Medulla oblongata (tissue), 1 donor: ENCODE measurements around the gene ZNF292.
"Not testable (repeated sequence)": the region's sequence is repeated elsewhere in the genome, so short reads cannot be mapped to it uniquely, and the experiment has no call there.

Experiments used
- DNase-seq: peaks from one replicate; pipeline ENCODE4 v3.0.0-alpha.2; 2015; ENCODE audit errors: extremely low spot score

The ZNF292 gene

DNA sequence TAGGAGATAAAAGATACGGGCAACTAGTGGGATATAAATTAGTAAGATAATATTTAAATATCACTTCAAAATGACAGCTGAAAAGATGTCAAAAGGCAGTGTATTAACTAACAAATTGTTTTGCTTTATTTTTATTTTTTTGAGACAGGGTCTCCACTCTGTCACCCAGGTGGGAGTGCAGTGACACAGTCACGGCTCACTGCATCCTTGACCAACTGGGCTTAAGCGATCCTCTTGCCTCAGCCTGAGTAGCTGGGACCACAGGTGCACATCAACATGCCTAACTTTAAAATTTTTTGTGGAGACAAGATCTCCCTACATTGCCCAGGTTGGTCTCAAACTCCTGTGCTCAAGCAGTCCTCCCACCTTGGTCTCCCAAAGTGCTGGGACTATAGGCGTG, 5.9 kb downstream of the ZNF292 start:
- no peak for DNase-seq

DNA sequence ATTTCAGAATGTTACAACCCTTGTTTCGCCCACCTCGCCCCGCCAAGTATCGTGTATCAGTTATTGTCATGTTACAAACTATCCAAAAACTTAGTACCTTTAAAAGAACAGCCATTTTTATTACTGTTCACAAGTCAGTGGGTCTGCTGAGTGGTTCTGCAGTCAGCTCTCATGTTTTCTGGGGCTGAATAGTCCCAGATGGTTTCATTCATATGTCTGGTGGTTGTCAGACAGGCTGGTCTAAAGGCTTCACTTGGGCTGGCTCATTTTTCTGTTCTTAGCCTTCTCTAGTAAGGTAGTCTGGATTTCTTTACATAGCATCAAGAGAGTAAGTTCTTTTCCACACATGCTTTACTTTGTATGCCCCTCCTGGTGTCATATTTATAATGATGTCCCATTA, 8.6 kb downstream of the ZNF292 start:
- no peak for DNase-seq

DNA sequence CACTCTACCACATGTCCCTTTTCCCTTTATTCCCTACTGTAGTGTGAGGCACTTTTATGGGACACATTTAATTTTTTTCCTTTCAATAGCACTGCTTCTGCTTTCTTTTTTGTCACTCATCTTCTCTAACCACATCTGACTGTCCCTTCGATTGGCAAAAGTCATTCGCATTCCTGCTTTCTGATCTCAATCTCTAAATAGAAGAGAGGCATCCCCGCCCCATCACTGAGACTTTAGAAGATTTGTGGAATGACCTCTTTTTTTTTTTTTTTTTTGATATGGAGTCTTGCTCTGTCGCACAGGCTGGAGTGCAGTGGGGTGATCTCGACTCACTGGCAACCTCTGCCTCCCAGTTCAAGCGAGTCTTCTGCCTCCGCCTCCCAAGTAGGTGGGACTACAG, 9.1 kb downstream of the ZNF292 start:
- DNase-seq = no peak

DNA sequence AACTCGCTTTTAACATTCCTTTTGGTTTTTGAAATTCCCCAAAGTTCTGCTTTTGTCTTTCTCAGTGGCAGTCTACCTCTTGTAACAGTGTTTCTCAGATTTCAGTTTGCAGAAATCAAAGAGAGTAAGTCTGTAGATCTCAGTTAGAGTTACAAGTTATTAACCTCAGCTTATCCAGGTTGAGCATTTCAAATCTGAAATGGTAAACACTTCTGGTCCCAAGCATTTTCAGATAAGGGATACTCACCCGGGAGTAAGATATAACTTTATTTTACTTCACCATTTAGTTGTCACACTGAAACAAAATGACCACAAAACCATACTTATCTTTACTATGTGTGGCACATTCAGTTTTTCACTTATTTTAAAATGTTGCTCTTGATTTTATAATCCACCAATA, 9.8 kb downstream of the ZNF292 start:
- DNase-seq = no peak

DNA sequence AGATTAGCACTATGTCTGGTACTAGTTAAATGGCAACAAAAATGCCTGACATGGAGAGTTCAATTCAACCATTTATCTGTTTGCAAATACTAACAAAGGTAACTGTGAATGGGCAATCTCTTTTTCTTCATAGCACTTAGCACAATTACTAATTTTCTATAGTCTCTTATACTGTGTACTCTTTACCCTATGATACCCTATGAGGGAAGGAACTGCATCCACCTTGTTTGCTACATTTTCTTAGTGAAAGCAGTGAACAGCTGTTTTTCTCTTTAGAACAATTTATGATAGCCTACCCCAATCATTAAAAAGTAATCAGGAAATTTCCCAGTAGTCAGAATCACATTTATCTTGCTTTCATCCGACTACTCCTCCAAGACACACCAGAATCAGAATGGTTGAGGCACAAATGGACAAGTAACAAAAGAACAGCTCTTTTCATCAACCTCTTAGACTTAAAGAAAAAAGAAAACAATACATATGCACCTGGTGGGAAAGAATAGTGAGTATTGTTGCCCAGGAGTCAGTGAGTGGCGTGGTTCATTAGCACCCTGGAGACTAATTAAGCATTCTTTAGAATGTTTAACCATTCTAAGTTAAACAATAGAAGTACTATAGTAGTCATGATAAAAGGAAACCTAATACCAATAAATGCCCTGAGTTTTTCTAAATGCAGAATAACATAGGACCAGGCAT, 16.7 kb downstream of the ZNF292 start:
- DNase-seq = no peak

DNA sequence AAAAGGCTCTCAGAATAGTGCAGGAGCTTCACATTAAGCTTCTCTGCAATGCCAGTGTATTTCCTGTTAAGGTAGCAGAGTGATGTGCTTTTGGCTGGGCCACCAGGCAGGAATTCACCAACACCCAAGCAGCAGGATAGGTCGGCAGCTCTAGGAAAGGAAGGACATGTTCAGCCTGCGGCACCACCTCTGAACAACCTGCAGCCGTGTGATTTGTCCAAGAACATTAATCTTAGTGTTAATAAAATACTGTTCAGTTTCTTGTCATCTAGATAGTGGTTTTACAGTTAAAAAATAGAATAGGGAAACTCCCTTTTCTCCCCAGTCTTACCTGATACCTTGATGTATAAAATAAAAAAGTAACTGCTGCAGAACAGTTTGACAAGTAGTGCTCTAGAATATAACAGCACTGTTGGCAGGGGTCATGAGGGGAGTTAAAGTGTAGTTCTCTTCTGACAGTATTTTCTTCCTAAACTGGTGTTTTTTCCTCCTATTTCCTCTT, 18.8 kb downstream of the ZNF292 start:
- DNase-seq = no peak

DNA sequence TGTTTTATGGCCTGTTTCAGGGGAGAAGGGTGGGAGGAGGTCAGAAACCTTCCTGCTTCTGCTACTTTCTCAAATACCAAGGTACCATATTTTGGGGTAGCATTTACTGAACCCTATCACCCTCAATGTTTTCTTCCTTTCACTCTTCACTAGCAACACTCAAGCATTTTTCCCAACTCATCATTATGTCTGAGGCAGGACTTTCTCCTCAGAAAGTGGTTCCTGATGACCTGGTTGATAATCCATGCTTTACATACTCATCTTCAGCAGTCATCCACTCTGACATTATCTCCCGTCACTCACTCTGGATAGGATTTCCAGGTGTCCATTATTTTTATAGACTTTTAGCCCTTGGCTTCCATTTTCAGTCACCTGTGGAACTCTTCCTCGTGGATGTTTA, 21.1 kb downstream of the ZNF292 start:
- DNase-seq = no peak

DNA sequence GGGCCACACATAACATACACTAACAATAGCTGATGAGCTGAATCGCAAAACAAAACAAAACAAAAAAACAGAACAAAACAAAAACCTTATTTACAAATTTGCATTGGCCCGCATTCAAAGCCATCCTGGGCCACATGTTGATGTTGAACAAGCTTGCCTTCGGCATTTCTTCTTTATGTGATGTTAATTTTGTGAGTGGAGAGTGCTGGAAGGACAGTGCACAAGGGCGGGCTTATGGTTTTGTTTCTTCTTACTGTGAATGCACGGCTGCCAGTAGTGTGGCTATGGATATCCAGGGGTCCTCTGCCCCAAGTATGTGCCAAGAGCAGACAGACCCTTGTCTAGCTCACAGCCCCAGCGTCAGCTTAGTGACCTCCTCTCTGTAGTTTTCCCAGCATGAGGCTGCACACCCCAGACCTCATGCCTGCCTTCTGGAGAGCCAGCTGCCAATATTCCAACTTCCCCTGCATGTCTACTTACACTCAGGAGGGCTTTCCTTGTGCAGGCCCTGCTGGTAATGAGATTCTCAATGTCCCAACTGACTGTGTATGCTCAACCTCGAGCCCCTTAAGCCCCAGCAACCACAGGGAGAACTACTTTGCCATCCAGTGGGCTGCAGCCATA, 24.9 kb downstream of the ZNF292 start:
- no peak for DNase-seq

DNA sequence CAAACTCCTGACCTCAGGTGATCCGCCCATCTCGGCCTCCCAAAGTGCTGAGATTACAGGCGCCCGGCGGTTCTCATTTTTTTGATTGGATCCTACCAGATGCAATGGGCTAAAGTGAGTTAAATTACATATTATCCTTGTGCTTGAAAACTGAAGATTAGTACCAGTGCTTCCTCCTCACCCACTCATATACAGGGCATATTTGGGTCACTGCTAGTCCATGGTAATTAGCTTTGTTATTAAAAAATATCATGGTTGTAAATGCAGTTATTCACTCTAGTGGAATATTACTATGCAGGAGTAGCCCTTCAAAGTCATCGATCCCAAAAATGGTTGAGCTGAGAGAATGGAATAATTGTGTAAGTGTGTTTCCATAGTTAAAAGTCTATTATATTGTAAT, 26.5 kb downstream of the ZNF292 start:
- DNase-seq = no peak

DNA sequence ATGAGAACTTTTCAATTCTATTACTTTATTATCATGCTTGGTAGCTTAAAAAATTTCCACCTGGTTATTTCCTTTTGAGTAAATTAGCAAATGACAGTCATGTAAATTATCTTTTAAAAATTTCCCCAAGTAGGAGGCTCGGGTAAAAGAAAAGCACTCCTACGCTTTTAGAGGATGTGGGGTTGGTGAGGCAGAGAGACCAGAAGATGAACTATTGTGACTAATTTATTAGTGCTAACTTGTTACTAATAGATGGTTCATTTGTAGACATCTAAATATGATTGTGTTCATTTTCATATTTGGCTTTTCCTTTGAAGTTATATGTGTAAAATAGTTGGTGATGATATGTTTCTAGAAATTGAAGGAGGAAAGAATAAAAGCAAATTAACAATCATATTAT, 27.0 kb downstream of the ZNF292 start:
- no peak for DNase-seq

DNA sequence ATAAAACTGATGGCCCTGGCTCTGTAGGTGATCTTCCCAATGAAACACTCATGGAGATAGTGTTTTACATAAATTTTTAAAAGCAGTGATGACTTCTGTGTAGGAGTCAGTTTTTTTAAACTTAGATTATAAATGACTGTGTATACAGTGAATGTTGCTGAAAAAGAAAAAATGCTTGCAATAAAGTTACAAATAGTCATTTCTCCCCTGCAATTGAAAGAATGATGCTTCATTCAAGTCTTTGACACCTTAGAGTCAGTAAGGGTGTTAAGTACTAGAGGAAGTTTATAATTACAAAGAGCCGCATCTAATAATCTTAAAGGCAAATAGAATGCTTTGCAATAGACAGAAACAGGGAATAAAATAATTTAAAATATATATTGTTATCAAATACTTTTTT, 27.6 kb downstream of the ZNF292 start:
- no peak for DNase-seq

DNA sequence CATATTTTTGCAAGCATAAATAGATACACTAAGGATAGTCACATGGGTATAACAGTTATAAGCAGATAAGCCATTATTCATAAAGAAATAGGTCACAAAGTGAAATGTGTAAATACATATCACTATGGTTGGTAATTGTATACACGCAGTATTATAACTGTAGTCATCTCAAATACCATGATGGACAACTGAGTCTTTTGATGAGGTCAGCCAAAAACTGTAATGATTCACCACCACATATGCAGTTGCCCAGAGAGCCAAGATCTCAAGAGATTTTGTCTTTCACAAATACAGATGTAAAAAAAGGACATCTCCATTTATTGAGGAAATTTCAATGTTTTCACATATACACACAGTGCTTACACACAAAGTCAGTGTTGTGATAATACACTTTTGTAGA, 28.3 kb downstream of the ZNF292 start:
- DNase-seq = no peak

DNA sequence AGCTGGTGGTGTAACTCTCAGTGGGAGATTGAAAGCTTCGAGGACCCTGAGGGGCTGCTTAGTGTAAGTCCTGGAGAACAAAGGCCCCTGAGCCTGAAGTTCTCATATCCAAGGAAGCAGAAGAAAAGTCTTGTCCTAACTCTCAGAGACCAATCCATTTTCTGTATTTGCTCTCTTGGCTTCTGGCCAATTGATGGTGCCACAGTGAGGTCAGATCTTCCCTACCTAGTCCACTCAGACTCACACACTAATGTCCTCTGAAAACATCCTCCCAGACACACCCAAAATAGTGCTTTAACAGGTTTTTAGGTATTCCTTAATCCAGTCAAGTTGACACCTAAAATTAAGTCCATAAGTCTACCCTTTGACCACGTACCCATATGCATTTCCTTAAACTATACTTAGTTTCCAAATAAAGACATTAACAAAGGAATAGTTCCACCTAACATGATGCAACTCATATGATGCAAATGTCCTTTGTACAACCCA, 29.4 kb downstream of the ZNF292 start:
- no peak for DNase-seq

DNA sequence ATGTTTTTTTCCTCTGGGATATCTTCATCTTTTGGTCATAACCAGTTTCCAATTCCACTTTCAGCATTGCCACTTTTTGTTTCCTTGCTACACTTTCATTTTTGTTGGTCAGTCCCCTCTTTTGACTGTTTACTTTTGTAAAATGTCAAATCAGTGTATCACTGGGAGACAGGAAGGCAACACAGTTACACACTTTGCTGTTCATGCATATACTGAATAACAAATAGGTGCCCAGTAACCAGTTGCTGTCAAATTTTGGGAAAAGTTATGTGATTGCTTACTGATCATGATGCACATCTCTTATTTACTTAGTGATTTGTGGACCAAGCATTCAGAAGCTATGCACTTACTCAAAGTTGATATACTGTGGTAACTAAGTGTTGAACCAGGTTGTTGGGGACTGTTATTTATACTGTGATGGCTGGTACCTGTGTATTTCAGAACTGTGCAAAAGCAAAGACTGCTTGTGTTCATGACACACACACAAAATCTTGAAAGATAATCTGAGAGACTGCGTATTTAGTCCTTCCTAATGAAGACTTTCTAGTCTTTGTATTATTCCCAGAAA, 41.0 kb downstream of the ZNF292 start:
- no peak for DNase-seq

DNA sequence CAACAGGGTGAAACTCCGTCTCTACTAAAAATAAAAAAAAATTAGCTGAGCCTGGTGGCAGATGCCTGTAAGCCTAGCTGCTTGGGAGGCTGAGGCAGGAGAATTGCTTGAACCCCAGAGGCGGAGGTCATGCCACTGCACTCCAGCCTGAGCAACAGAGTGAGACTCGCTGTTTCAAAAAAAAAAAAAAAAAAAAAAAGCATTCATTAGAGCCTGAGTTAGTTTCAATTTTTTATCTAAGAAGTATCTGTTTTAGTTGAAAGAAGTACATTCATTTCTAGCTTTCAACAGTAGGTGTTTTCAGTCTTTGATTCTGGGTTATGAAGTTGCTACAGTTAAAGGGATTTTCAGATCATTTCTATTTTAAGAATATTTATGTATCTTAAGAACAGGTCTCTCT, 42.2 kb downstream of the ZNF292 start:
- DNase-seq = no peak

DNA sequence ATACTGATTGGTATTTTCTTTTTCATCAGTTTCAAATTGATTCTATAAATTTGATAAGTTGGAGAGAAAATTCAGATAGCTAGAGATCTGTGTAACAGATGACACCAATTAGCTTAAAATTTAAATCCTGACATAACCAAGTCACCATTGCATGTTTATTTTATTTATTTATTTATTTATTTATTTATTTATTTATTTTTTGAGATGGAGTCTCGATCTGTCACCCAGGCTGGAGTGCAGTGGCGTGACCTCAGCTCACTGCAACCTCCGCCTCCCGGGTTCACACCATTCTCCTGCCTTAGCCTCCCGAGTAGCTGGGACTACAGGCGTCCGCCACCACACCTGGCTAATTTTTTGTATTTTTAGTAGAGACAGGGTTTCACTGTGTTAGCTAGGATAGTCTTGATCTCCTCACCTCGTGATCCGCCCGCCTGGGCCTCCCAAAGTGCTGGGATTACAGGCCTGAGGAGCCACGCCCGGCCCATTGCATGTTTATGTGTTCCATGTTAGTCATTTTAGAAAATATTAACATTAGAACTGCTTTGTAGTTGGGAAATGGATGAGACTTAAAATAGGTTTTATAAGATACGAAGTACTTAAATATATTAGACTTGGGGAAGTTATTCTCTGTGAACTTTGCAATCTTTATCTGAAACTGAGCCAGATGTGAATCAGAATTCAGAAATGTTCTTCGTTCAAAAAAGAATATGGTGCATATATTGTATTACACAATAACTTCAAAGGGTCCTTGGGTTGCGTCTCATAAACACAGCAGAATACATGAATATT, 42.9 kb downstream of the ZNF292 start:
- DNase-seq = not testable (repeated sequence)

DNA sequence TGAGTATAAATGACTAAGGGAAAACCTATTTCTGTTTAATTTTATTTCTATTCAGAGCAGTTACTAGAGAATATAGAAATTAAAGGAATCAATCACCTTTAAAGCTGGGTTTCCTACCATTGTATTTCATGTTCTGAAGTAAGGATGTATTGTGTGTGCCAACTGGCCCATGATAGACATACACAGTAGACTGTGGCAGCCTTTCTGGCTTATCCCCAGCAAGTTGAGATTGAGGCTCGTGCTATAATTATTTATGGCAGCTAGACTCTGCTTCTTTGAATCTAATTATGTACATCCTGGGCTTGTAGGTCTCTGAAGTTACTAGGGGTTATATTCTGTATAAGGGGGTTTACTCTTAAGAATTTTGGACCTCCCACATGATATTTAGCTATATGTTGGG, 44.4 kb downstream of the ZNF292 start:
- DNase-seq = no peak

DNA sequence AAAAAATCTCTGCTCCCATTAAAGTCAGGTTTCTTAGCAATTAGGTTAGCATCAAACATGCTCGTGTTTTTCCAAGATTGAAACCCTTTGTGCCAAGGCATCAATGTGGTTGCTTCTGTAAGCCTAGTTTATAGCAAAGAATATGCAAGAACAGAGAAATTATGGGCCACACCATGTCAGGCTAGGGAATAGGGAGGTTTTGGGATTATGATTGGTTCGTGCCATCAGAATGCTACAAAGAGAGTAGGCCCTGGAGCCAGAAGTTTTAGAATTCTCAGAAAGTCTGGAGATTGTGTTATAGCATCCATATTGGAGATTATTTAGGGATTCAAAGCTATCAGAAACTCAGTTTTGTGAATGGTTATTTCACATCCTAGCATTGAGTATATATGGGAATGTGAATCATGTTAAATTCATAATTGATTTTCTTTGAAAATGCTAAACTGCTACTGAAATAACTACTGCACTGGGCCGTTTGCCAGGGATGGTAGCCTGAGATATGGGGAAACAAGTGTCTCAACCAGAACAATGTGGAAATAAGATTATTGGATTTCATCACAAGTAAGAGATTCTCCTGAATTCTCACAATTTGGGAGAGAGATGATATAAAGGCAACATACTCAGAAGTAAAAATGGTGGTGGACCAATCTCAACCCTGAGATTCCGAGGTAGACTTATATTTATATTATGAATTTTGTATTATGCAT, 45.3 kb downstream of the ZNF292 start:
- DNase-seq = no peak

DNA sequence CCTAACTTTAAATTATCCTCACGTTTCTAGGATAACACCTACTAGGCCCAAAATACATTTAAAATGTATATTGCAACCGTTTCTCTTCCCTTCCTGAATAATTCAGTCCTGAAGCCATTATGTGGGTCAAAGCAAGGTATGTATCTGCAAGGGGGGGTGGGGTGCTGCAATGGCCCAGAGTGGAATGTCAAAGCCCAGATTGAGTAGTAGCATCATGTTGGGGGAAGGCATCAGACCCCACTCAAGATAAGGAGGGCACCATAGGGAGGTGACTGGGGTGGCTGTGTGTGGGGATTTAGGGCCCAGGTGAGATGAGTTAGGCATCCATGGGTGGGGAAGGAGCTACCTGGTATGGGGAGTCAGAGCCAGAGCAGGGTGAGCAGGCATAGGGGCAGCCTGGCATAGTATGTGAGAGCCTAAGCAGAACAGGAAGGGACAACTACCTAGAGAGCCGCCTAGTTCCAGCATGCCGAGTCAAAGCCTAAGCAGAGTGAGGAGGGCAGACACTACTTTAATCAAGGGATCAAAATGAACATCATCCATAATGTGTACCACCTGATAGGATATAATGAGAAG, 48.2 kb downstream of the ZNF292 start:
- no peak for DNase-seq

DNA sequence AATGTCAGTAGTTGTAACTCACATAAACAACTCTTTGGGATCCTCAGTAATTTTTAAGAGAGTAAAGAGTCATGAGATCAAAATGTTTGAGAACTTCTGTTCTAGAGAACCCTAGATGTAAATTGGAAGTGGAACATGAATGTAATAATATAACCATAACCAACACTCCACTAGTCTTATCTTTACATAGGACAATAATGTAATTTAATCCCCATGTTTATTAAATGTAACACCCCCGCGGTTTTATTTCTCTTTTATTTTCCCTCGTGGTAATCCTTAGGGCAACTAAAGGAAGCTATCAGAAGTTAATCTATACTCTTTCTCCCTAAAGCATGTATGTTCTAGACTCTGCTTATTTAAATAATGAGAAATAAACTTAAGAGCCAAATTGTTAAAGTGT, 54.4 kb downstream of the ZNF292 start:
- no peak for DNase-seq

DNA sequence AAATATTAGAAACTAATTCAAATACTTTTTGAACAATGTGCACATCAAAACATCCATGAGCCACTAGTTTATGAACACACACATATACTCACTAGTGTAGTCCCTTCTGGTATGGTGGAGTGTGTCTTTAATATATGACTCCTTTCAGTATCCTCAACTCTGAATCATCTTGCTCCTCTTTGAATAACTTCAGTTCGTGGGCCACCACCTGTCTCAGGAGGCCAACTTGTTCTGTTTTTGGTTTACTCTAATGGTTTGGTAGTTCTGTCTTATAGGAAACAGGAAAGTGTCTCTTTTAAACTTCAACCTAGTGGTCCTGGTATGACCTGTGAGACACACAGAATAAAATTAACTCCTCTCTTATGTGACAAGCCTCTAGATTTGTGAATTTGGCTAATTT, 55.6 kb downstream of the ZNF292 start:
- no peak for DNase-seq
